Tibial nerve (tissue), 4 donors: ENCODE measurements around the gene ERMP1. TPM values are rescaled to one million over a fixed set of nuclear protein-coding genes. Genes with fewer than 3 reads are reported as not detected.

ENCODE experiments used
- DNase-seq, 2 donors: peaks; one replicate each; pipeline ENCODE4 v3.0.0-alpha.2; 2019; ENCODE audit warnings: low spot score in 2 of 2
- H3K27ac ChIP-seq, 4 donors: fragments of 200-600 bp; sonication (generic) in 3 of 4; one replicate each; pipeline ENCODE4 v1.5.1; 2017 to 2019; ENCODE audit warnings: mild to moderate bottlenecking in 1 of 4
- H3K27me3 ChIP-seq, 2 donors: fragments of 200-600 bp; sonication (generic) in 1 of 2; one replicate each; pipeline versions ENCODE4 v1.5.1 to v1.6.0; 2017 to 2019
- H3K36me3 ChIP-seq, 3 donors: fragments of 200-600 bp; sonication (generic); one replicate each; pipeline ENCODE4 v1.5.1; 2018 to 2019
- H3K4me1 ChIP-seq, 4 donors: fragments of 200-600 bp; sonication (generic) in 3 of 4; one replicate each; pipeline ENCODE4 v1.5.1; 2017 to 2019
- H3K4me3 ChIP-seq, 4 donors: fragments of 200-600 bp; sonication (generic) in 3 of 4; one replicate each; pipeline ENCODE4 v1.5.1; 2017 to 2019; ENCODE audit warnings: mild to moderate bottlenecking in 1 of 4, moderate library complexity in 1 of 4
- H3K9me3 ChIP-seq, 4 donors: fragments of 200-600 bp; sonication (generic) in 3 of 4; one replicate each; pipeline ENCODE4 v1.5.1; 2017 to 2019
- CTCF ChIP-seq, 5 experiments: fragments of 200-600 bp in 3 of 5; fragments of 450-650 bp in 2 of 5; sonication (generic) in 3 of 5; IDR thresholded peaks; one replicate each; pipeline ENCODE4 v1.5.1; 2016 to 2019; ENCODE audit warnings: antibody characterized with exemption in 5 of 5, mild to moderate bottlenecking in 3 of 5, moderate library complexity in 2 of 5
- EP300 ChIP-seq, 2 donors: sonication (generic); formaldehyde crosslinking; IDR thresholded peaks; one replicate each; pipeline ENCODE4 v1.6.1; 2017; ENCODE audit warnings: antibody characterized with exemption in 2 of 2, mild to moderate bottlenecking in 1 of 2
- POLR2A ChIP-seq, 2 donors: fragments of 450-650 bp; IDR thresholded peaks; one replicate each; pipeline ENCODE4 v1.6.1; 2017; ENCODE audit warnings: antibody characterized with exemption in 2 of 2, mild to moderate bottlenecking in 2 of 2, moderate library complexity in 2 of 2
- WGBS, 2 donors: methylation state at CpG; one replicate each; pipeline ENCODE4 v1.1.5; 2018; 5-methylcytosine and 5-hydroxymethylcytosine counted together
- total RNA-seq, 4 donors: library from RNA; depleted of rRNA; stranded (reverse); fragments of >200 nt; gene quantifications; one replicate each; pipeline ENCODE4 v1.1.0, GENCODE V29; 2016

ERMP1 gene
- total RNA-seq, 4 donors from 2014 or later = 11.1 to 17.5 (median 13.6) TPM

- no peaks in the 10 kb centered on the region for H3K9me3 ChIP-seq
- H3K4me1 ChIP-seq = no peaks in the 10 kb centered on the region
- no peaks in the 10 kb centered on the region for H3K27me3 ChIP-seq
- 71 to 74% methylated on average over 1 of the region's 1 CpG for WGBS, 2 donors
- H3K4me3 ChIP-seq = no peak overlapping the region
- H3K27ac ChIP-seq = no peak overlapping the region
- DNase-seq = no peak
- TF ChIP-seq POLR2A (IDR thresholded peaks at IDR 0.05) = no peak
- no peak for TF ChIP-seq CTCF (IDR thresholded peaks at IDR 0.05)
- no peak for TF ChIP-seq EP300 (IDR thresholded peaks at IDR 0.05)
- peaks cover 0 to 36% (median 0%) of the 10 kb centered on the region in 3 donors for H3K36me3 ChIP-seq
Observed at GRCh38 chr9:5876026-5876425, 43.1 kb upstream of the ERMP1 start.

- Histone ChIP-seq H3K4me1 (no peaks in the 10 kb centered on the region), H3K27ac (no peak overlapping the region), H3K36me3 (peaks cover 0 to 42% (median 0%) of the 10 kb centered on the region in 3 donors), H3K4me3 (no peak overlapping the region), H3K27me3 (no peaks in the 10 kb centered on the region), H3K9me3 (no peaks in the 10 kb centered on the region)
- 60 to 77% methylated on average over 2 of the region's 2 CpGs for WGBS, 2 donors
- TF ChIP-seq POLR2A (IDR thresholded peaks at IDR 0.05) (no peak), CTCF (IDR thresholded peaks at IDR 0.05) (no peak), EP300 (IDR thresholded peaks at IDR 0.05) (no peak)
- DNase-seq = no peak
Observed at GRCh38 chr9:5874048-5874447, 41.1 kb upstream of the ERMP1 start.

- Histone ChIP-seq H3K4me1 (no peaks in the 10 kb centered on the region), H3K9me3 (no peaks in the 10 kb centered on the region), H3K27me3 (no peaks in the 10 kb centered on the region), H3K36me3 (peaks cover 0 to 42% (median 0%) of the 10 kb centered on the region in 3 donors), H3K4me3 (no peak overlapping the region), H3K27ac (no peak overlapping the region)
- TF ChIP-seq CTCF (IDR thresholded peaks at IDR 0.05) = no peak
- no peak for TF ChIP-seq EP300 (IDR thresholded peaks at IDR 0.05)
- TF ChIP-seq POLR2A (IDR thresholded peaks at IDR 0.05) = no peak
- DNase-seq = no peak
- 94% methylated on average over 5 of the region's 5 CpGs for WGBS, 2 donors
Observed at GRCh38 chr9:5873439-5873838, 40.5 kb upstream of the ERMP1 start.

GRCh38 chr9:5872511-5872910 is 39.6 kb upstream of the ERMP1 start:
- no peak for TF ChIP-seq CTCF (IDR thresholded peaks at IDR 0.05)
- TF ChIP-seq POLR2A (IDR thresholded peaks at IDR 0.05) = no peak
- TF ChIP-seq EP300 (IDR thresholded peaks at IDR 0.05) = no peak
- WGBS, 2 donors = 64 to 65% methylated on average over 4 of the region's 4 CpGs
- no peak for DNase-seq

GRCh38 chr9:5871785-5872184 is 38.9 kb upstream of the ERMP1 start:
- 46 to 47% methylated on average over 2 of the region's 2 CpGs for WGBS, 2 donors
- Histone ChIP-seq H3K9me3 (no peaks in the 10 kb centered on the region), H3K27ac (no peak overlapping the region), H3K36me3 (peaks cover 0 to 51% (median 0%) of the 10 kb centered on the region in 3 donors), H3K4me1 (no peaks in the 10 kb centered on the region), H3K4me3 (no peak overlapping the region), H3K27me3 (no peaks in the 10 kb centered on the region)
- no peak for DNase-seq
- TF ChIP-seq CTCF (IDR thresholded peaks at IDR 0.05) = no peak
- no peak for TF ChIP-seq EP300 (IDR thresholded peaks at IDR 0.05)
- no peak for TF ChIP-seq POLR2A (IDR thresholded peaks at IDR 0.05)

More at GRCh38 chr9:5872511-5872910, 39.6 kb upstream of the ERMP1 start:
- Histone ChIP-seq H3K27ac (no peak overlapping the region), H3K4me3 (no peak overlapping the region), H3K36me3 (peaks cover 0 to 51% (median 0%) of the 10 kb centered on the region in 3 donors), H3K4me1 (no peaks in the 10 kb centered on the region), H3K9me3 (no peaks in the 10 kb centered on the region), H3K27me3 (no peaks in the 10 kb centered on the region)
